ENCODE data around the gene AURKAIP1. TPM values are rescaled to one million over a fixed set of nuclear protein-coding genes. Genes with fewer than 3 reads are reported as not detected.

Gene AURKAIP1
- total RNA-seq, 2 experiments from 2014 or later, result 89.5 to 117 TPM

DNA sequence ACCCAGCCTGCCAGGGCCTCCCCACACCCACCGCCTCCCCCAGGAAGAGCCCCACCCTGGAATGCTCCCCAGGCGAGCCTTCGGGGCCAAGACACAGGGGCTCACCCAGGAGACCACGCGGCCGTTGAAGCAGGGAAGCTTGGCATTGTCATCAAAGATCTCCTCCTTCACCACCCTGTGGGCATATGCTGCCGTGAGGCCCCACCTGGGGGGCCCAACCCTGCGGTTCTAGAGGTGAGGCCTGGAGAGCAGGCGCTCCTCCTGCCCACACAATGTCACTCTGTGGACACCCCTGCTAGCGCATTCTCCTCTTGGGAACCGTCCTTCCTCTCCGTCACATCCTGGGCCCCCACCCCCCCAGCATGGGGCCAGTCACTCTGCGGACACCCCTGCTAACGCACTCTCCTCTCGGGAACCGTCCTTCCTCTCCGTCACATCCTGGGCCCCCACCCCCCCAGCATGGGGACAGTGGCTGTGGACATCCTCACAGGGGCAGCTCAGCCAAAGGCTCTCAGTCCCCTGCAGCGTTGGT is 32.4 kb downstream of the AURKAIP1 start:
- no peak for ATAC-seq
- H3K36me3 Mint-ChIP-seq (ENCODE audit: low read depth), result peaks cover 11% of the 10 kb centered on the region
- POLR2A ChIA-PET, result no interaction called here
- DNase-seq, result no peak
- H3K4me3 Mint-ChIP-seq, result no peak overlapping the region
- CTCF ChIA-PET, result no interaction called here
- no peaks in the 10 kb centered on the region for H3K9me3 Mint-ChIP-seq (ENCODE audit: low read depth)
- H3K4me1 Mint-ChIP-seq, result peaks cover 18% of the 10 kb centered on the region
- no peaks in the 10 kb centered on the region for H3K27me3 Mint-ChIP-seq
- intact Hi-C loops (cut with DNase I, micrococcal nuclease), result no loop called here
- H3K27ac Mint-ChIP-seq, result no peak overlapping the region

DNA sequence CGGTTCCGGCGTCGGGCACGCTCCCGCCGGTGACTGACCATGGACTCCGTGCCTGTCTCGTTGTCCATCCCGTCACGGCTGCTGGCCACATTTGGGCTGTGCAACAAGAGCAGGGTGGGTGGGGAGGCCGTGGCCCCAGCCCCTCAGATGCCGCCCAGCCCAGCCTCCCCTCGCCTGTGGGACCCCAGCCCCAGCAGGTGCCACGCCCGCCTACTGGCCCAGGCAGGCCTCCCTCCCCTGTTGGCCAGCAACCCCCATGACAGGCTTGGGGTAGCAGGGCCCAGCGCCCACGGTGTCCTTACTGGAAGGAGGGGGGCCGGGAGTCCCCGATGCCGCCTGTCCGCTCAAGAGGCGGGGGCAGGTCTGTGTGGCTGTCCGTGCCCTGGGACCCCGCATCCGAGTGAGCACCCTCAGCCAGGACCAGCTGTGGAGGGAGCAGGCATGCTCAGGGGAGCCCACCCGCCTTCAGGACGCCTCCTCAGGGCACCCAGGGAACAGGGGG is 32.9 kb downstream of the AURKAIP1 start:
- peaks cover 13% of the 10 kb centered on the region for H3K4me1 Mint-ChIP-seq
- H3K9me3 Mint-ChIP-seq (ENCODE audit: low read depth), result no peaks in the 10 kb centered on the region
- H3K27me3 Mint-ChIP-seq, result no peaks in the 10 kb centered on the region
- ChIA-PET POLR2A (no interaction called here), CTCF (no interaction called here)
- intact Hi-C loops (cut with DNase I, micrococcal nuclease), result no loop called here
- DNase-seq (no peak), ATAC-seq (no peak)
- no peak overlapping the region for H3K27ac Mint-ChIP-seq
- no peak overlapping the region for H3K4me3 Mint-ChIP-seq
- H3K36me3 Mint-ChIP-seq (ENCODE audit: low read depth), result peaks cover 11% of the 10 kb centered on the region

DNA sequence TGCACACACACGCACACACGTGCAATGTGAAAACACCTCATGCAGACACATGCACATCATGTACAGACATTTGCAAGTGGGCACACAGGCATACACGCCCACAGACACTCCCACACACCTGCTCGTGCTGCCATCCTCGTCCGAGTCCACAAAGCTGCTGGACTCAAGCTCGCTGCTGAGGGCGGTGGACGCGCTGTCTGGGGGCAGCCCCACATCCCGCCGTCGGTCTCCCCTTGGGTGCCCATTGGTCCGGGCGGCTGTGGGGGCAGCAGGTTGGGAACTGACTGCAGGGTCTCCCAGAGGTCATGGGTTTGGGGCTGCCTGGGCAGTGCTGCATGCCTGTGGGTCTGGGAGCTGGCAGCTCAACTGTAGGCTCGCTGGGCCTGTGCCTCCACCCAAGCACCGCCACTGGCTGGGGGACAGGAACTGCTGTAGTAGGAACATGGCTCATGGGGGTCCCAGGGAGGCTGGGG is 33.4 kb downstream of the AURKAIP1 start:
- Mint-ChIP-seq H3K4me1 (peaks cover 8% of the 10 kb centered on the region), H3K27me3 (no peaks in the 10 kb centered on the region), H3K4me3 (no peak overlapping the region), H3K36me3 (ENCODE audit: low read depth) (peaks cover 11% of the 10 kb centered on the region), H3K9me3 (ENCODE audit: low read depth) (no peaks in the 10 kb centered on the region), H3K27ac (no peak overlapping the region)
- ATAC-seq (no peak), DNase-seq (no peak)
- ChIA-PET CTCF (no interaction called here), POLR2A (no interaction called here)
- intact Hi-C loops (cut with DNase I, micrococcal nuclease), result no loop called here

- intact Hi-C loops (cut with DNase I, micrococcal nuclease), result no loop called here
- H3K27me3 Mint-ChIP-seq, result no peaks in the 10 kb centered on the region
- H3K27ac Mint-ChIP-seq, result no peak overlapping the region
- CTCF ChIA-PET, result interaction anchor here (0.7 kb wide), 1 partner anchor 69 kb away, joined by 3 read pairs; no protein-coding TSS in a partner anchor
- ATAC-seq (no peak), DNase-seq (no peak)
- H3K9me3 Mint-ChIP-seq (ENCODE audit: low read depth), result no peaks in the 10 kb centered on the region
- H3K36me3 Mint-ChIP-seq (ENCODE audit: low read depth), result peaks cover 11% of the 10 kb centered on the region
- H3K4me3 Mint-ChIP-seq, result no peak overlapping the region
- POLR2A ChIA-PET, result no interaction called here
- peaks cover 5% of the 10 kb centered on the region for H3K4me1 Mint-ChIP-seq
These were observed 34.0 kb downstream of the AURKAIP1 start for GRCh38 chr1:1340791-1341548.

GRCh38 chr1:1340185-1340584 is 34.8 kb downstream of the AURKAIP1 start:
- no peak overlapping the region for H3K27ac Mint-ChIP-seq
- ATAC-seq, result no peak
- ChIA-PET POLR2A (no interaction called here), CTCF (interaction anchor here (0.7 kb wide), 1 partner anchor 69 kb away, joined by 3 read pairs; no protein-coding TSS in a partner anchor)
- no peak for DNase-seq
- intact Hi-C loops (cut with DNase I, micrococcal nuclease), result no loop called here
- H3K9me3 Mint-ChIP-seq (ENCODE audit: low read depth), result no peaks in the 10 kb centered on the region
- H3K27me3 Mint-ChIP-seq, result no peaks in the 10 kb centered on the region
- no peak overlapping the region for H3K4me3 Mint-ChIP-seq
- H3K4me1 Mint-ChIP-seq, result peaks cover 5% of the 10 kb centered on the region
- H3K36me3 Mint-ChIP-seq (ENCODE audit: low read depth), result peaks cover 11% of the 10 kb centered on the region

DNA sequence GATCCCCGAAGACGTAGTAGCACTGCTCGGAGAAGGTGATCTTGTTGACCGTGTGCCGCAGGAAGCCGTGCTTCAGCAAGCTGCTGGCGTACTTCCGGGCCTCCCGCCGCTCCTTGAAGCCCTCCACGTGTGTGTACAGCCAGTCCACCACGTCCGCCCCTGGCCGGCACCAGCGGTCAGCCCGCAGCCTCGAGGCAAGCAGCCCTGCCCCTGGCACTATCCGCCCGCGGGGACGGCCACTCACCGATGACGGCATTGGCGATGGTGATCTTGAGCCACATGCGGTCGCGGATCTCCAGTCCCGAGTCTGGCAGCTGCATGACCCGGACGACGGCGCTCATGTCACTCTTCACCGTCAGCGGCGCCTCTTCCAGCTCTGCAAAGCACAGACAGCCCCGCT is 36.7 kb downstream of the AURKAIP1 start:
- intact Hi-C loops (cut with DNase I, micrococcal nuclease), result no loop called here
- Mint-ChIP-seq H3K9me3 (ENCODE audit: low read depth) (no peaks in the 10 kb centered on the region), H3K4me3 (no peak overlapping the region), H3K36me3 (ENCODE audit: low read depth) (peaks cover 11% of the 10 kb centered on the region), H3K27me3 (no peaks in the 10 kb centered on the region), H3K27ac (no peak overlapping the region), H3K4me1 (no peaks in the 10 kb centered on the region)
- ATAC-seq, result no peak
- DNase-seq, result no peak
- ChIA-PET CTCF (interaction anchor here (1.0 kb wide), 1 partner anchor 37 kb away, joined by 3 read pairs; the partner anchor contains the start of gene AURKAIP1), POLR2A (no interaction called here)

GRCh38 chr1:1337793-1338147 is 37.2 kb downstream of the AURKAIP1 start:
- DNase-seq (peak; percentile 72), ATAC-seq (peak; percentile 83)
- H3K27me3 Mint-ChIP-seq, result no peaks in the 10 kb centered on the region
- intact Hi-C loops (cut with DNase I, micrococcal nuclease), result loop anchor here in 1 of 2 experiments (1.0 kb wide), 1 partner anchor 13 kb away; the partner anchor contains the start of genes CPTP and INTS11
- H3K4me1 Mint-ChIP-seq, result no peaks in the 10 kb centered on the region
- peaks cover 11% of the 10 kb centered on the region for H3K36me3 Mint-ChIP-seq (ENCODE audit: low read depth)
- H3K9me3 Mint-ChIP-seq (ENCODE audit: low read depth), result no peaks in the 10 kb centered on the region
- H3K27ac Mint-ChIP-seq, result no peak overlapping the region
- H3K4me3 Mint-ChIP-seq, result no peak overlapping the region
- ChIA-PET POLR2A (no interaction called here), CTCF (interaction anchor here (1.0 kb wide), 1 partner anchor 38 kb away, joined by 3 read pairs; the partner anchor contains the start of gene AURKAIP1)

GRCh38 chr1:1336931-1337792 is 37.8 kb downstream of the AURKAIP1 start:
- intact Hi-C loops (cut with DNase I, micrococcal nuclease), result loop anchor here in 1 of 2 experiments (1.0 kb wide), 1 partner anchor 13 kb away; the partner anchor contains the start of genes CPTP and INTS11

GRCh38 chr1:1336446-1336845 is 38.6 kb downstream of the AURKAIP1 start:
- Mint-ChIP-seq H3K4me1 (no peaks in the 10 kb centered on the region), H3K4me3 (no peak overlapping the region), H3K27ac (no peak overlapping the region), H3K27me3 (no peaks in the 10 kb centered on the region), H3K36me3 (ENCODE audit: low read depth) (peaks cover 10% of the 10 kb centered on the region), H3K9me3 (ENCODE audit: low read depth) (no peaks in the 10 kb centered on the region)
- no peak for DNase-seq
- no peak for ATAC-seq
- intact Hi-C loops (cut with DNase I, micrococcal nuclease), result no loop called here
- CTCF ChIA-PET, result no interaction called here
- POLR2A ChIA-PET, result no interaction called here

More at GRCh38 chr1:1336931-1337792, 37.8 kb downstream of the AURKAIP1 start:
- DNase-seq (no peak), ATAC-seq (no peak)
- Mint-ChIP-seq H3K27ac (no peak overlapping the region), H3K36me3 (ENCODE audit: low read depth) (peaks cover 11% of the 10 kb centered on the region), H3K9me3 (ENCODE audit: low read depth) (no peaks in the 10 kb centered on the region), H3K4me3 (no peak overlapping the region), H3K4me1 (no peaks in the 10 kb centered on the region), H3K27me3 (no peaks in the 10 kb centered on the region)
- ChIA-PET POLR2A (no interaction called here), CTCF (no interaction called here)

DNA sequence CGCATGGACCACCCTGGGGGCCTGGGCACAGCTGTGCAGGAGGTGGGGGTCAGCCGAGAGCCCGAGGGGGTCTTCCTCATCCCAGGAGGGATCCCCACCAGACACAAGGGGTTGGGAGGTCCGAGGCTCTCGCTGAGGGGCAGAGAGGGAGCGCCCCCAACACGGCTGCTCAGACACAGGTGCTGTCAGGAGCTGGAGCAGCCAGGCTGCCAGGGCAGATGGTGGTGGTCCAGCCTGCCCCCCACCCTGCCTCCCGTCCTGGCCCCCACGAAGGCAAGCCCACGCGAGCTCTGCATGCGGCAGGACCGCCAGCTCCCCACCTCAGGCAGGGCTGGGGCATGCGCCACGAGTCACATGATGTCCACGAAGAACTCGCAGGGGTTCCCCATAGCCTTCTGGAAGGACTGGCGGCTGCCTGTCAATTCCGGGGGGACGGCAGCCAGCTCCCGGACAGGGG is 39.2 kb downstream of the AURKAIP1 start:
- no peak overlapping the region for H3K4me3 Mint-ChIP-seq
- ATAC-seq (no peak), DNase-seq (no peak)
- ChIA-PET CTCF (interaction anchor here (0.7 kb wide), 1 partner anchor 317 kb away, joined by 5 read pairs; no protein-coding TSS in a partner anchor), POLR2A (no interaction called here)
- H3K36me3 Mint-ChIP-seq (ENCODE audit: low read depth), result peaks cover 4% of the 10 kb centered on the region
- no peaks in the 10 kb centered on the region for H3K4me1 Mint-ChIP-seq
- intact Hi-C loops (cut with DNase I, micrococcal nuclease), result no loop called here
- H3K27ac Mint-ChIP-seq, result no peak overlapping the region
- H3K27me3 Mint-ChIP-seq, result no peaks in the 10 kb centered on the region
- no peaks in the 10 kb centered on the region for H3K9me3 Mint-ChIP-seq (ENCODE audit: low read depth)

DNA sequence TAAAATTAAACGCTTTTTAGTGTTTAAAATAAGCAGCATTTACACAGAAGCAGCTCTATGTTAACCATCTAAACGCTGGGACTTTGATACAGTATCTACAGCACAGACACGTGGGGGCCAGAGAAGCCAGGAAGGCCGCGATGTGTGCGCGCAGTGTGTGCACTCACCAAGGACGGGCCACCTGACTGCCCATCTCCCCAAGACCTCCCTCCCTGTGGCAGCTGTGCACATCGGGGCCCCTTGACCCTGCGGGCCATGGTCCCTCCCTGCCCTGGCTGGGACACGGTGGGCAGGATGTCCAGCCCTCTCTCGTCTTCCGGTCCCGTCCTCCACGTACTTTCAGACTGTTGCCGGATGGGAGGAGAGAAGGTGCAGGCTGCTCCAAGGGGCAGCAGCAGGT is 39.7 kb downstream of the AURKAIP1 start:
- DNase-seq (no peak), ATAC-seq (no peak)
- no peaks in the 10 kb centered on the region for H3K9me3 Mint-ChIP-seq (ENCODE audit: low read depth)
- ChIA-PET POLR2A (no interaction called here), CTCF (interaction anchor here (0.7 kb wide), 1 partner anchor 317 kb away, joined by 5 read pairs; no protein-coding TSS in a partner anchor)
- intact Hi-C loops (cut with DNase I, micrococcal nuclease), result no loop called here
- H3K4me3 Mint-ChIP-seq, result no peak overlapping the region
- no peak overlapping the region for H3K27ac Mint-ChIP-seq
- no peaks in the 10 kb centered on the region for H3K4me1 Mint-ChIP-seq
- no peaks in the 10 kb centered on the region for H3K27me3 Mint-ChIP-seq
- no peaks in the 10 kb centered on the region for H3K36me3 Mint-ChIP-seq (ENCODE audit: low read depth)
